ENCODE results near the gene CCDC87.

The CCDC87 gene

GRCh38 chr11:66559142-66559865, 33.6 kb downstream of the CCDC87 start:
- no peak overlapping the region for H3K27ac ChIP-seq
- TF ChIP-seq CTCF (IDR thresholded peaks at IDR 0.05) = no peak
- TF ChIP-seq ZFX (IDR thresholded peaks at IDR 0.05; ENCODE audit: borderline replicate concordance) = no peak

- no peak overlapping the region for H3K27ac ChIP-seq
- no peak for TF ChIP-seq ZFX (IDR thresholded peaks at IDR 0.05; ENCODE audit: borderline replicate concordance)
- no peak for TF ChIP-seq CTCF (IDR thresholded peaks at IDR 0.05)
These were observed 35.0 kb downstream of the CCDC87 start for GRCh38 chr11:66557733-66558326.

- TF ChIP-seq ZFX (IDR thresholded peaks at IDR 0.05; ENCODE audit: borderline replicate concordance) (no peak), CTCF (IDR thresholded peaks at IDR 0.05) (no peak)
- no peak overlapping the region for H3K27ac ChIP-seq
These were observed 36.8 kb downstream of the CCDC87 start for GRCh38 chr11:66556086-66556485.

GRCh38 chr11:66555416-66555815, 37.4 kb downstream of the CCDC87 start:
- TF ChIP-seq ZFX (IDR thresholded peaks at IDR 0.05; ENCODE audit: borderline replicate concordance) (no peak), CTCF (IDR thresholded peaks at IDR 0.05) (no peak)
- H3K27ac ChIP-seq = no peak overlapping the region

- no peak for TF ChIP-seq ZFX (IDR thresholded peaks at IDR 0.05; ENCODE audit: borderline replicate concordance)
- TF ChIP-seq CTCF (IDR thresholded peaks at IDR 0.05) = no peak
- H3K27ac ChIP-seq = no peak overlapping the region
These were observed 38.3 kb downstream of the CCDC87 start for GRCh38 chr11:66554602-66555001.

GRCh38 chr11:66550887-66551286, 42.0 kb downstream of the CCDC87 start:
- TF ChIP-seq ZFX (IDR thresholded peaks at IDR 0.05; ENCODE audit: borderline replicate concordance) = no peak
- TF ChIP-seq CTCF (IDR thresholded peaks at IDR 0.05) = no peak
- no peak overlapping the region for H3K27ac ChIP-seq

GRCh38 chr11:66549696-66550095, 43.2 kb downstream of the CCDC87 start:
- H3K27ac ChIP-seq = no peak overlapping the region
- TF ChIP-seq ZFX (IDR thresholded peaks at IDR 0.05; ENCODE audit: borderline replicate concordance) (no peak), CTCF (IDR thresholded peaks at IDR 0.05) (no peak)
